ENCODE measurements around the gene SPEN. TPM values are rescaled to one million over a fixed set of nuclear protein-coding genes. Genes with fewer than 3 reads are reported as not detected.

SPEN gene
- total and polyA plus RNA-seq, 9 of the 15 experiments (the other 6 are each of a cell fraction or from before 2014, with no cell fraction given): 5.7 to 87.5 (median 27.2) TPM

DNA sequence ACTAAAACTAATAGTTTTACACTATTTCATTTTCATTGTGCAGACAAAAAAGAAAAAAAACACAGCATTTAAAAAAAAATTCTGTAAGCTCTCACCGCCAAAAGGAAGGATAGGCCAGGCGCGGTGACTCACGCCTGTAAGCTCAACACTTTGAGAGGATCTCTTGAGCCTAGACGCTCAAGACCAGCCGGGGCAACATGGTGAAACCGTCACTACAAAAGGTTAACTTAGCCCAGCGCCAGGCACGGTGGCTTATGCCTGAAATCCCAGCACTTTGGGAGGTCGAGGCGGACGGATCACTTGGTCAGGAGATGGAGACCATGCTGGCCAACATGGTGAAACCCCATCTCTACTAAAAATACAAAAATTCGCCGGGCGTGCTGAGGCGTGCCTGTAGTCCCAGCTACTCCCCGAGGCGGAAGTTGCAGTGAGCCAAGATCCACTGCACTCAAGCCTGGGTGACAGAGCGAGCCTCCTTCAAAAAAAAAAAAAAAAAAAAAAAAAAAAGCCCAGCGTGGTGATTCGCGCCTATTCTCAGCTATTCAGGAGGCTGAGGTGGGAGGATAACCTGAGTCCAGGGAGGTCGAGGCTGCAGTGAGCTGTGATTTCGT lies 14.3 kb upstream of the SPEN start (continued):
- TF ChIP-seq, protein P1, sequence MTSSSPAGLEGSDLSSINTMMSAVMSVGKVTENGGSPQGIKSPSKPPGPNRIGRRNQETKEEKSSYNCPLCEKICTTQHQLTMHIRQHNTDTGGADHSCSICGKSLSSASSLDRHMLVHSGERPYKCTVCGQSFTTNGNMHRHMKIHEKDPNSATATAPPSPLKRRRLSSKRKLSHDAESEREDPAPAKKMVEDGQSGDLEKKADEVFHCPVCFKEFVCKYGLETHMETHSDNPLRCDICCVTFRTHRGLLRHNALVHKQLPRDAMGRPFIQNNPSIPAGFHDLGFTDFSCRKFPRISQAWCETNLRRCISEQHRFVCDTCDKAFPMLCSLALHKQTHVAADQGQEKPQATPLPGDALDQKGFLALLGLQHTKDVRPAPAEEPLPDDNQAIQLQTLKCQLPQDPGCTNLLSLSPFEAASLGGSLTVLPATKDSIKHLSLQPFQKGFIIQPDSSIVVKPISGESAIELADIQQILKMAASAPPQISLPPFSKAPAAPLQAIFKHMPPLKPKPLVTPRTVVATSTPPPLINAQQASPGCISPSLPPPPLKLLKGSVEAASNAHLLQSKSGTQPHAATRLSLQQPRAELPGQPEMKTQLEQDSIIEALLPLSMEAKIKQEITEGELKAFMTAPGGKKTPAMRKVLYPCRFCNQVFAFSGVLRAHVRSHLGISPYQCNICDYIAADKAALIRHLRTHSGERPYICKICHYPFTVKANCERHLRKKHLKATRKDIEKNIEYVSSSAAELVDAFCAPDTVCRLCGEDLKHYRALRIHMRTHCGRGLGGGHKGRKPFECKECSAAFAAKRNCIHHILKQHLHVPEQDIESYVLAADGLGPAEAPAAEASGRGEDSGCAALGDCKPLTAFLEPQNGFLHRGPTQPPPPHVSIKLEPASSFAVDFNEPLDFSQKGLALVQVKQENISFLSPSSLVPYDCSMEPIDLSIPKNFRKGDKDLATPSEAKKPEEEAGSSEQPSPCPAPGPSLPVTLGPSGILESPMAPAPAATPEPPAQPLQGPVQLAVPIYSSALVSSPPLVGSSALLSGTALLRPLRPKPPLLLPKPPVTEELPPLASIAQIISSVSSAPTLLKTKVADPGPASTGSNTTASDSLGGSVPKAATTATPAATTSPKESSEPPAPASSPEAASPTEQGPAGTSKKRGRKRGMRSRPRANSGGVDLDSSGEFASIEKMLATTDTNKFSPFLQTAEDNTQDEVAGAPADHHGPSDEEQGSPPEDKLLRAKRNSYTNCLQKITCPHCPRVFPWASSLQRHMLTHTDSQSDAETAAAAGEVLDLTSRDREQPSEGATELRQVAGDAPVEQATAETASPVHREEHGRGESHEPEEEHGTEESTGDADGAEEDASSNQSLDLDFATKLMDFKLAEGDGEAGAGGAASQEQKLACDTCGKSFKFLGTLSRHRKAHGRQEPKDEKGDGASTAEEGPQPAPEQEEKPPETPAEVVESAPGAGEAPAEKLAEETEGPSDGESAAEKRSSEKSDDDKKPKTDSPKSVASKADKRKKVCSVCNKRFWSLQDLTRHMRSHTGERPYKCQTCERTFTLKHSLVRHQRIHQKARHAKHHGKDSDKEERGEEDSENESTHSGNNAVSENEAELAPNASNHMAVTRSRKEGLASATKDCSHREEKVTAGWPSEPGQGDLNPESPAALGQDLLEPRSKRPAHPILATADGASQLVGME (CRISPR knock-in tag; IDR thresholded peaks at IDR 0.05): no peak
- TF ChIP-seq PHB2 (IDR thresholded peaks at IDR 0.05; ENCODE audit: low read depth) (no peak), ZNF76 (CRISPR knock-in tag; IDR thresholded peaks at IDR 0.05; ENCODE audit: borderline replicate concordance) (no peak), RBM14 (IDR thresholded peaks at IDR 0.05; ENCODE audit: borderline replicate concordance, insufficient read depth, low read depth, low read length) (no peak), LEF1 (IDR thresholded peaks at IDR 0.05) (no peak), ZNF212 (CRISPR knock-in tag; IDR thresholded peaks at IDR 0.05) (no peak), SNAPC5 (CRISPR knock-in tag; IDR thresholded peaks at IDR 0.05) (no peak), GABPB1 (CRISPR knock-in tag; IDR thresholded peaks at IDR 0.05) (peak; percentile 44), ZNF717 (CRISPR knock-in tag; IDR thresholded peaks at IDR 0.05) (no peak), TAL1 (IDR thresholded peaks at IDR 0.05) (no peak), ZNF354B (CRISPR knock-in tag; IDR thresholded peaks at IDR 0.05) (no peak), HNRNPL (IDR thresholded peaks at IDR 0.05; ENCODE audit: low read depth, low read length) (no peak), ZC3H11A (IDR thresholded peaks at IDR 0.05; ENCODE audit: low read depth, low read length) (no peak), MTF1 (CRISPR knock-in tag; IDR thresholded peaks at IDR 0.05; ENCODE audit: borderline replicate concordance) (no peak), HNRNPH1 (optimal IDR thresholded peaks at IDR 0.05; ENCODE audit: low read depth, low read length) (no peak), XRCC3 (IDR thresholded peaks at IDR 0.05) (no peak), MED1 (CRISPR knock-in tag; IDR thresholded peaks at IDR 0.05; ENCODE audit: borderline replicate concordance) (no peak), KLF16 (IDR thresholded peaks at IDR 0.05) (no peak), ZSCAN29 (IDR thresholded peaks at IDR 0.05) (no peak), ETV5 (CRISPR knock-in tag; IDR thresholded peaks at IDR 0.05; ENCODE audit: low read depth) (peak; percentile 56), ARHGAP35 (IDR thresholded peaks at IDR 0.05; ENCODE audit: partially characterized antibody) (no peak), HDAC1 (IDR thresholded peaks at IDR 0.05) (peak in 1 of 2 experiments; percentile 62; a peak in 1 of 4 replicates), HCFC1 (IDR thresholded peaks at IDR 0.05; ENCODE audit: low read depth, low read length) (no peak)
- TF ChIP-seq, protein P2, sequence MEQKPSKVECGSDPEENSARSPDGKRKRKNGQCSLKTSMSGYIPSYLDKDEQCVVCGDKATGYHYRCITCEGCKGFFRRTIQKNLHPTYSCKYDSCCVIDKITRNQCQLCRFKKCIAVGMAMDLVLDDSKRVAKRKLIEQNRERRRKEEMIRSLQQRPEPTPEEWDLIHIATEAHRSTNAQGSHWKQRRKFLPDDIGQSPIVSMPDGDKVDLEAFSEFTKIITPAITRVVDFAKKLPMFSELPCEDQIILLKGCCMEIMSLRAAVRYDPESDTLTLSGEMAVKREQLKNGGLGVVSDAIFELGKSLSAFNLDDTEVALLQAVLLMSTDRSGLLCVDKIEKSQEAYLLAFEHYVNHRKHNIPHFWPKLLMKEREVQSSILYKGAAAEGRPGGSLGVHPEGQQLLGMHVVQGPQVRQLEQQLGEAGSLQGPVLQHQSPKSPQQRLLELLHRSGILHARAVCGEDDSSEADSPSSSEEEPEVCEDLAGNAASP (IDR thresholded peaks at IDR 0.05): no peak

Data from K562 (cell line).